SH-SY5Y (cell line): ENCODE measurements around the gene GTF2A1L.

Source experiments
- GATA2 ChIP-seq: IDR thresholded peaks from 2 replicates; pipeline ENCODE4 v1.6.1; 2011; ENCODE audit warnings: mild to moderate bottlenecking, low read depth, low read length
- GATA3 ChIP-seq: IDR thresholded peaks from 2 replicates; pipeline ENCODE4 v1.6.1; 2011; ENCODE audit warnings: low read depth, mild to moderate bottlenecking, low read length, moderate library complexity

- TF ChIP-seq GATA2 (no peak), GATA3 (no peak)
Observed at GRCh38 chr2:48592067-48592466, 25.6 kb upstream of the GTF2A1L start.
